Suppressor macrophage (primary cell): ENCODE data around the gene FUT3.
"Not testable (repeated sequence)": the region's sequence is repeated elsewhere in the genome, so short reads cannot be mapped to it uniquely, and the experiment has no call there.

Source experiments
- DNase-seq, 4 experiments: peaks; one replicate each; pipeline ENCODE4 v3.0.0-alpha.2; 2020 to 2022

FUT3 gene

DNA sequence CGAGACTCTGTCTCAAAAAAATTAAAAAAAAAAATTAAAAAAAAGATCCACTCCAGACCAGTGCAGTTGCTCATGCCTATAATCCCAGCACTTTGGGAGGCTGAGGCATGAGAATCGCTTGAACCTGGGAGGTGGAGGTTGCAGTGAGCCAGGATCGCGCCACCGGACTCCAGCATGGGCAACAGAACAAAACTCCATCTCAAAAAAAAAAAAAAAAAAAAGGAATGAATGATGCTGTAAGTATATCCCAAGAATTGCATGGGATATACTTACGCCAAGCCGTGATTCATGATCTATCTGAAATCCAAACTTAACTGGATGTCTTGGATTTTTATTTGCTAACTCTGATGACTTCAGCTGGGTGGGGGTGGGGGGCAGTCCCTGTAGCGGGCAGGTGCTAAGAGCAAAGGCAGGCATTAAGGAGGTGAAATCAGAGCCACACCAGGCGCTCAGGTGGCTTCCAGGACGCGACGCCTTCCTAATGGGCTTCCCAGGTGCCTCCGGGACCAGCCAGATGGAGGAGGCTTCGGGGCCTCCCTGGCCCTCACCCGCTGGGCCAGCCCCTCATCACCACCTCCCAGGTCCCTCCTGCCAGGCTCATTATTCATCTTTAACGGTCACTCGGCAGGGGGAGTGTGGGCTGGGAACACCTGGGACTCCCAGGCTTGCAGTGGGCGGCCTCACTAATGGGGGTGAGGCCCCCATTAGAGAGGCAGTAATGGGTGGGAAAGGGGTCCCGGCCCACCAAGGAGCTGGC lies 30.5 kb upstream of the FUT3 start:
- no peak for DNase-seq

DNA sequence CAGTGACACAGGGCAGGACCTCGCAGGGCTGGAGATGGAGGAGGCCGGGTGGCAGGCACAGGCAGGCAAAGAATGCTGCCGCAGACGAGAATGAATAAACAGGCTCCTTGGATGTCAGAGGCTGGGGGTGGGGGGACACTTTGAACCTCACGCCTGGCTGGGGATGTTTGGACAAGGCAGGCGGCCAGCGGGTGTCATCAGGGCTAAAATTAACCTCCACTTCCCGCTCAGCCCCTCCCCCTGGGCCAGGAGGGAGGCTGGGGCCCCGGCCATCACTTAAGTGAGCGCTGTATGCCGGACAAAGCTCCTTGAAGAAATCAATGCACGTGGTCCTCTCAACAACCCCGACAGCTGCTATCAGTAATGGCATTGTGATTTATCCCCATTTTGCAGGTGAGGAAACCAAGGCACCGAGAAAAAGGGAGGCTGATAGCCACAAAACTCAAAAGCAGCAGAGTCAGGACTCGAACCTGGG lies 29.4 kb upstream of the FUT3 start:
- DNase-seq = no peak

DNA sequence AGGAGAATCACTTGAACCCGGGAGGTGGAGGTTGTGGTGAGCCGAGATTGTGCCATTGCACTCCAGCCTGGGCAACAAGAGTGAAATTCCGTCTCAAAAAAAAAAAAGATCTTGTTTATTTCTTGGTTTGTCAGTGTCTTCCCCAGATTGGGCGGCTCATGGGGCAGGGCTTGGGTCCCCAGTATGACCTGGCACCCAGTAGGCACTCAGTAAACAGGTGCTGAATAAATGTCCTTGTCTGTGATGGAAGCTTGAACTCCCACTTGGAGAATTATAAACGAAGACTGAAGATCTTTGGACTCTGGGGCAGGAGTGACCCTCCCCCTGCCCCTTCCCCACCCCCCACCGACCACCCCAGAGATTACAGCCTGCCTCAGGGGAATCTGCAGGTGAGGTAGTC lies 28.9 kb upstream of the FUT3 start:
- no peak for DNase-seq

DNA sequence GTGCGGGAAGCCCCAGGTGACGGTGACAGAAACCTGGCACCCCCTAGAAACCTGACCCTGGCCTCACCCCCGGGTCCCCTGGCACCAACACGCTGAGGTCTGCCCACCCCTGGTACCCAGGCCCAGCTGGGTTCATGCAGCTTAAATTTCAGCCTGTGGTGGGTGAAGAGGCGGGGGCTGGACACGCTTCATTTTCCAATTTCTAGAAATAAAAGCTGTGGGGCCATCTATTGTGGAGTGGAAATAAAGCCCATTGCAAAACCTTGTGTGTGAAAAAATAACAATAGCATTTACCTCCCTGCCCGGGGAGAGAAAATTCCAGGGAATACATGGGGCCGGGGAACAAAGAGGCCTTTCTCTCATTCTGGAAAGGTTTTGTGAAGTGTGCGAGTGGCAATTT lies 26.6 kb upstream of the FUT3 start:
- no peak for DNase-seq

DNA sequence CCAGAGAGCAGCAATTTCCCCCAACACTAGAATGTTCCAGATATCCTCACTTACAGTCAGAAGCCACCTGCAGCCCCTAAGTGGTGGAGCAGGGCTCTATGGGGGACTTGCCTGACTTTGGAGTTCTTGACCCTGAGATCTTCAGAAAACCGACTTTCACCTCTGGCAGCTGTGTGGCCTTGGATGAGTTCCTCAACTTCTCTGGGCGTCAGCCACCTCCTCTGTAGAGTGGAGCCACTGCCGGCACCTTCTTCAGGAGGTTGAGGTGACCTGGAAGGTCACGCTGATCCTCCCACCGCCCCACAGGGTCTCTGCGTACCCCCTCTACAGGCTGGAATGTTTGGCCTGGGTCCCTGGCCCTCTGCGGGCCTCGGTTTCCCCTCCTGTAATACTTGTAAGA lies 26.2 kb upstream of the FUT3 start:
- no peak for DNase-seq

DNA sequence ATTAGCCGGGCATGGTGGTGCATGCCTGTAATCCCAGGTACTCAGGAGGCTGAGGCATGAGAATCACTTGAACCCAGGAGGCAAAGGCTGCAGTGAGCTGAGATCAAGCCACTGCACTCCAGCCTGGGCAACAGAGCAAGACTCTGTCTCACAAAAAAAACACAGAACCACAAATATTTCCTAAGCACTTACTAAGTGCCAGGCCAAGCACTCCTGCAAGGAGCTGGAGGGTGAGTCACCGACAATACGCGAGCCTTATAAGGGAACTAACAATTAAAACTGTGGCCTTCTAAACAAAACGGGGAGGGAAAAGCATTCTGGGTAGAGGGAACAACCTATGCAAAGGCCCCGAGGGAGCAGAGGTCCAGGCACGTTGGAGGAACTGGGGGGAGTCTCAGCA lies 23.2 kb upstream of the FUT3 start:
- DNase-seq = peak; percentile 38 to 74 (median 66)

DNA sequence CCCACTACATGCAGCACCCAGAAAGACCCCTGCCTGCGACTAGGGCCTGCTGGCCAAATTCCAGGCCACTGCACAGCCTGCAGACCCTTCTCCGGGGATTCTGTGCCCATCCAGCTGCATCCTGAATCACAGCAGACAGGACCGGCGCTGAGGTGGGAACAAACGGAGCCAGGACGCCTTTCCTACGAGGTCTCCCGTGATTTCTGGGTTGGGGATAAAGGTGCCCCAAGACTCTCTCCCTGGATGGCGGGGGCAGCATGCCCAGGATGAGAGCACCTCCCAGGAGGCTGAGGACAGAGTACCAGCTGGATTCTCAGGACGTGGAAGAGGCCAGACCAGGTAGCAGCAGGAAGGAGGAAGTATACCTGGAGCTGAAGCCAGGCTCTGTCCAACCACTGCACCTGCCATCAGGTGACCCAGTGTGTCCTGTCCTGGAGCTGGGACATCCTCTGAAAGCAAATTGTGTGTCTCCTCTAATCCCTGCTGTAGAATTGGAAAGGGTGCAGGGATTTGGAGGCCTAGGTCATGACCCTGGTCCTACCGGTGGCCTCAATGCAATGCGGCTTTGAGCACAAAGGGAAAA lies 22.5 kb upstream of the FUT3 start:
- no peak for DNase-seq

DNA sequence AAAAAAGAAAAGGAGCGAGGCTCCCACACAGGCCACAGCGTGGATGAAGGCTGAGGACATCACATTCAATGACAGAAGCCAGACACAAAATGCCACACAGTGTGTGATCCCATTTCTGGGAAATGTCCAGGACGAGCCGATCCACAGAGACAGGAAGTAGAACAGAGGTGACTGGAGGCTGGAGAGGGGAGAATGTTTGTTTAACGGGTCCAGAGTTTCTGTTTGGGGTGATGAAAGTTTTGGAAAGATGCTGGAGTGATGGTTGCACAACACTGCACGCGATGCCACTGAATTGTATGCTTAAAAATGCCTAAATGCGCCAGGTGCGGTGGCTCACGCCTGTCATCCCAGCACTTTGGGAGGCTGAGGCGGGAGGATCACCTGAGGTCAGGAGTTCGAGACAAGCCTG lies 19.7 kb upstream of the FUT3 start:
- no peak for DNase-seq

DNA sequence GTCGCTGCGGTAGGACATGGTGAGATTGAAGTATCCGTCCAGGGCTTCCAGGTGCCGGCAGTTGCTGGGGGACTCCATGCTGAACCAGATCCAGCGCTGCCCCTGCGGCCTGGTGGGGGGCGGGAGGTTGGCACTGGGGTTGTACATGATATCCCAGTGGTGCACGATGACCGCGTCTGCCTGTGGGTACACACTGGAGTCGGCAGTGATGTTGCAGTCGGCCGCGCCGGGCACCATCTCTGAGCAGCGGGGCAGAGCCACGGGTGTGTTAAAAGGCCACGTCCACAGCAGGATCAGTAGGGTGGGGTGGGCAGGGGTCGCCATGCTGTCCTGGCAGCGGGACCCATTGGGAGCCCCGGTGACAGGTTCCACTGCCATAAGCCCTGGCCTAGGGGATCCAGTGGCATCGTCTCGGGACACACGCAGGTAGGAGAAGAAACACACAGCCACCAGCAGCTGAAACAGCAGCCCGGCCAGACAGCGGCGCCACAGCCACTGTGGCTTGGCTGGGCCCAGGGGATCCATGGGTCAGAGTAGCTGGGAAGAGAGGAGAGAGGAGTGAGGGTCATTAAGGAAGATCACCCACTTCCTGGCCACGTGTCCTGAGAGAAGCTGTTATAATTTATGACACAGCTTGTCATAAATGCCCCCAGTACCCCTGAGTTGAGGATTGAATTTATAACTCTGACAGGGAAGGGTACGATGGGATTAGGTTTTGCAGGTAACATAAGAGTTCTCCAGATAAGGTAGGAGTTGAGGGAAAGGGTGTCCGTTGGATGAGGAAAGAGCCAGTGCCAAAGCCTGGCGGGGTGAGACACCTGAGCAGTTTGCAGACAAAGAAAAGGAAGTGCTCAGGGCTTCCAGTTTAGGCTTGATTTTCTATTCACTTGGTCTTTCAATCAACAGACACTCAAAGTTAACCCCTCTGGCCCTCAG lies 16.2 kb upstream of the FUT3 start:
- DNase-seq = no peak

DNA sequence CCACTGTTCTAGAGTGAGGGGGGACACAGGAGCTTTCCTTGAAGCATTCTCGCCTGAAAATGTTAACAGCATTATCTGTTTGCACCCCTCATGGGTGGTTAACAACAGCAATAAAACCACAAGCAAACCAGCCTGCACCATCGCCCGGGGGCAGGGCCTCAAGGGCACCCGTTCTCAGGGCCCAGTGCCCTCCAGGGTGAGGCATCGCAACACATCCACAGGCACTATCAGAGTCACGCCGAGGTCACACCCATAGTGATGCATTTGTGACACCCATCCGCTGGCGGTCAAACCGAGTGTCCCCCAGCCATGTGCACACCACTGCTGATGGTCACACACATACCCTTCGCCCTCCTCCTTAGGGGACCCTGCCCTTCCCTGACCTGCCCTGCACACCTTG lies 14.5 kb upstream of the FUT3 start:
- DNase-seq = no peak

DNA sequence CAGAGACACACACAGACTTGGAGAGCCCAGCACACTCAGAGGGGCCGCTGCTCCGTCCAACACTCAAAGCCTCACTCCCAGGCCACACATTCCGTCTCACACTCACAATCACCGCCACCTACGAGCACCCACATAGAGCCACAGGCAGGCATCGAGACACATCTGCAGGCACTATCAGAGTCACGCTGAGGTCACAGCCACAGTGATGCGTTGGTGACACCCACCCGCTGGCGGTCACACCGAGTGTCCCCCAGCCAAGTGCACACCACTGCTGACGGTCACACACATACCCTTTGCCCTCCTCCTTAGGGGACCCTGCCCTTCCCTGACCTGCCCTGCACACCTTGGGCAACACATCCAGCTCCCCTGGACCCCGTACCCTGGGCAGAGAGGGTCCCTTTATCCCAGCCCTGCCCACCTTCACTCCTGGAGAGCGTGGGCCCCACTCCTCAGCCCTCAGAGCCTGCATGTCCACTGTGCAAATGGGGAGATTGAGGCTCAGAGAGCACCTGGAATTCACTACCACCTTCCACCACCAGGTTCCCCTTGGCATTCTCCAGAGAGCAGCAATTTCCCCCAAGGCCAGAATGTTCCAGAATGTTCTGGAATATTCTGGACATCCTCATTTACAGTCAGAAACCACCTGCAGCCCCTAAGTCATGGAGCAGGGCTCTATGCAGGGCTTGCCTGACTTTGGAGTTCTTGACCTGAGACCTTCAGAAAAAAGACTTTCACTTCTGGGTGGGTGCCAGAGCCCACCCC lies 13.7 kb upstream of the FUT3 start:
- no peak for DNase-seq

DNA sequence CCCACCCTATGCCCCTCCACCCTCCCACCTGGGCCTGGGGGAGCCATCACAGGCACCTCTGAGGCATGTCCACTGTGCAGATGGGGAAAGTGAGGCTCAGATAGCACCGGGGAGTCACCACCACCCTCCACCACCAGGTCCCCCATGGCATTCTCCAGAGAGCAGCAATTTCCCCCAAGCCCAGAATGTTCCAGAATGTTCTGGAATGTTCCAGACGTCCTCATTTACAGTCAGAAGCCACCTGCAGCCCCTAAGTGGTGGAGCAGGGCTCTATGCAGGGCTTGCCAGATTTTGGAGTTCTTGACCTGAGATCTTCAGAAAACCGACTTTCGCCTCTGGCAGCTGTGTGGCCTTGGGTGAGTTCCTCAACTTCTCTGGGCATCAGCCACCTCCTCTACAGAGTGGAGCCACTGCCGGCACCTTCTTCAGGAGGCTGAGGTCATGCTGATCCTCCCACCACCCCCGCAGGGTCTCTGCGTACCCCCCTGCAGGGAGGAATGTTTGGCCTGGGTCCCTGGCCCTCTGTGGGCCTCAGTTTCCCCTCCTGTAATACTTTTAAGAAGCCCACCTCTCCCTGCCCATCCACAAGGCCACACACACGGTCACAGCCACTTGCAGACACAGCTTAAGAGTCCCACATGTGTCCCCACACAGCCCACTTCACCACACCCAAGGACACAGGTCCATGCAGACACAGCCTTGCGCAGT lies 12.9 kb upstream of the FUT3 start:
- no peak for DNase-seq

DNA sequence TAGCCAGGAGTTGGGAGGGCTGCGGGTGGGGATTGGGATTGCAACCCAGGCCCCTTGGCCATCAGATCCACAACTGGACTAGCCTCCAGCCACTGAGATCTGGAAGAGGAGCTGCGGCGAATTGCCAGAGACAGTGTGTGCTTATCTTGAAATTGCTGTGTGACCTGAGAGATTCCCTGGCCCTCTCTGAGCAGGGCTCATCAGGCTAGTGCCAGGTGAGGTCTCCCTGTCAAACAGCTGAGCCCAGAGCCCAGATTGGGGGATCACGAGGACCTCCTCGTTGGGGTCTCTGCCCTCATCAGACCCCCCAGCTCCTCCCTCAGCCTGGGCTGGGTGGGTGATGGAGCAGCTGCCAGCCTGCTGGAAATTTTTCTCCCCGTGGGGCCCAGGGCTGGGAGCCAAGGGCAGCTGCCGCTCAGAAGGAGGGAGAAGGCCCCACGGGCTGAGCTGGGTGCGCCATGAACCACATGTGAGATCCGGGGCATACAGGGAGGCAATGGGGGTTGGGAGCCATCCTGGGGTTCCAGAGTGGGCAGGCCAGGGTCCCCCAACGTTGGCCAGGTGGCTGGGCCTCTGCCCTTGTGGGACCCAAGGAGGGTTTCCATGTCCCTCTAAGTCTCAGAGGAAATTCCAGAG lies 11.9 kb upstream of the FUT3 start:
- no peak for DNase-seq

DNA sequence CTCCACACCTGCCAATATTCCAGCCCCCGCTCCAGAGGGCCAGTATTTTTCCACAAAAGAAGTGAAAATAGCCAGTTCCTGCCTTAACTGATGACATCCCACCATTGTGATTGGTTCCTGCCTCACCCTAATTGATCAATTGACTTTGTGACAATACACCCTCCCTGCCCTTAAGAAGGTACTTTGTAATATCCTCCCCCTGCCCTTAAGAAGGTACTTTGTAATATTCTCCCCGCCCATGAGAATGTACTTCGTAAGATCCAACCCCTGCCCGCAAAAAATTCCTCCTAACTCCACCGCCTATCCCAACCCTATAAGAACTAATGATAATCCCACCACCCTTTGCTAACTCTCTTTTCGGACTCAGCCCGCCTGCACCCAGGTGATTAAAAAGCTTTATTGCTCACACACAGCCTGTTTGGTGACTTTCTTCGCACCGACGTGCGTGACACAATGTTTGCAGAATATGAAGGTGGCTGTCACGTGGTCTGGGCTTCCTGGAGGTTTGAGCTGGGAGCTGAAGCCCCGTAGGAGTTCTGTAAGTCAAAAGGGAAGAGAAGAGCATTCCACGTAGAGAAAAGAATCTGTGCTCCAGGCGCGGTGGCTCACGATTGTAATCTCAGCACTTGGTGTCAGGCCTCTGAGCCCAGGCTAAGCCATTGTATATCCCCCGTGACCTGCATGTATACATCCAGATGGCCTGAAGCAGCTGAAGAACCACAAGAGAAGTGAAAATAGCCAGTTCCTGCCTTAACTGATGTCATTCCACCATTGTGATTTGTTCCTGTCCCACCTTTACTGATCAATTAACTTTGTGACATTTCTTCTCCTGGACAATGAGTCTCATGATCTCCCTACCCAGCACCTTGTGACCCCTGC lies 6.2 kb upstream of the FUT3 start:
- no peak for DNase-seq

DNA sequence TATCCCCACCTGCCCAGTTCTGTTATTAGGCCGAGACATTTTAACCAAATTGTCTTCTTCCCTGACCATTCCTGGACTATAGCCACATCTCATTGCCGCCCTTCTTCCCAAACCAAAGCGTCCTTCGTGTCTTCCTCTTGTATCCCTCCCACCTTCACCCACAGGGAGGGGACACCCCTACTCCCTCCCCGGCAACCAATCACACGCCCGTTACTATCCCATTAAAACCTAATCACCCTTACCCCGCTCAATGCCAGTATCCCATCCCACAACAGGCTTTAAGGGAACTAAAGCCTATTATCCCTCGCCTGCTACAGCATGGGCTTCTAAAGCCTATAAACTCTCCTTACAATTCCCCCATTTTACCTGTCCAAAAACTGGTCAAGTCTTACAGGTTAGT lies 3.9 kb upstream of the FUT3 start:
- DNase-seq = not testable (repeated sequence)

DNA sequence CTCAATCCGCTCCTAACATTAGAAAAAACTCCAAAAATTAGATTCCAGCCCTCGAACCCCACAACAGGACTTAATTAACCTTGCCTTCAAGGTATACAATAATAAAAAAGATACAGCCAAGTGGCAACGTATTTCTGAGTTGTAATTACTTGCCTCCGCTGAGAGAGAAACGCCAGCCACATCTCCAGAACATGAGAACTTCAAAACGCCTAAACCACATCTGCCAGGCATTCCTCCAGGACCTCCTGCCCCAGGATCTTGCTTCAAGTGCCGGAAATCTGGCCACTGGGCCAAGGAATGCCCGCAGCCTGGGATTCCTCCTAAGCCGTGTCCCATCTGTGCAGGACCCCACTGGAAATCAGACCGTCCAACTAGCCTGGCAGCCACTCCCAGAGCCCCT lies 2.9 kb upstream of the FUT3 start:
- not testable (repeated sequence) for DNase-seq

DNA sequence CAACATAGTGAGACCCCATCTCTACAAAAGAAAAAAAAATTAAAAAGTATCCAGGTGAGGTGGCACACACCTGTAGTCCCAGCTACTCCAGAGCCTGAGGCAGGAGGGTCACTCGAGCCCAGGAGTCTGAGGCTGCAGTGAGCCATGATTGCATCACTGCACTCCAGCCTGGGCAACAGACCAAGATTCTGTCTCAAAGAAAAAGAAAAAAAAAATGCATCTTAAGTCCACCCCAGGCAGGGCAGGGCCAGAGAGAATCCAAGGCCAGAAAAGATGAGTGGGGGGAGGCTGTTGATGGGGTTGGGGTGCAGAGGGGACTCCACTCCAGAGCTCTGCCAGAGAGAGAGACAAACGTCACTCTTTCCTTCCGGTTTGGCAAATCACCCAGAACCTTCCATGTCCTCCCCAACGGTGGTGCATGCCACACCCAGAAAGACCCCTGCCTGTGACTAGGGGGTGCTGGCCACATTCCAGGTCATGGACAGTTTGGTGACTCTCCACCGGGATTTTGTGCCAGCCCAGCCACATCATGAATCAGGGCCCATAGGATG lies 431 bp downstream of the FUT3 start:
- no peak for DNase-seq

DNA sequence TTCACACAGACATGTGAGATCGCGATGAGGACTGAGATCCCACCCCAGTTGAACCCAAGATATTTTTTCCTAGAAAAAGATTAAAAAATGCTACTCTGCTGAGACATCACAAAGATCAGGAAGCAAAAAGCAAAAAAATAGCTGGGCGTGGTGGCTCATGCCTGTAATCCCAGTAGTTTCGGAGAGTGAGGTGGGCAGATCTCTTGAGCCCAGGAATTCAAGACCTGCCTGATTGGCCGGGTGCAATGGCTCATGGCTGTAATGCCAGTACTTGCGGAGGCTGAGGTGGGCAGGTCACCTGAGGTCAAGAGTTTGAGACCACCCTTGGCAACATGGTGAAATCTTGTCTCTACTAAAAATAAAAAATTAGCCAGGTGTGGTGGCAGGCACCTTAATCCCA lies 1.1 kb downstream of the FUT3 start:
- DNase-seq = no peak

DNA sequence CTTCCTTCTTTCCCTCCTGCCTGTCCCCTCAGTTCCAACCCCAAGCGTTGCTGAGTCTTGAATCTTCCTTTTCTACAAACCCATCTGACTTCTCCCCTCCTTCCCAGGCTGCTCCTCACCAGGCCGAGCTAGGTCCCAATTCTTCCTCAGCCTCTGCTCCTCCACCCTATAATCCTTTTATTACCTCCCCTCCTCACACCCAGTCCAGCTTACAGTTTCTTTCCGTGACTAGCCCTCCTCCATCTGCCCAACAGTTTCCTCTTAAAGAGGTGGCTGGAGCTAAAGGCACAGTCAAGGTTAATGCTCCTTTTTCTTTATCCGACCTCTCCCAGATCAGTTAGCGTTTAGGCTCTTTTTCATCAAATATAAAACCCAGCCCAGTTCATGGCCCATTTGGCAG lies 2.6 kb downstream of the FUT3 start:
- not testable (repeated sequence) for DNase-seq

DNA sequence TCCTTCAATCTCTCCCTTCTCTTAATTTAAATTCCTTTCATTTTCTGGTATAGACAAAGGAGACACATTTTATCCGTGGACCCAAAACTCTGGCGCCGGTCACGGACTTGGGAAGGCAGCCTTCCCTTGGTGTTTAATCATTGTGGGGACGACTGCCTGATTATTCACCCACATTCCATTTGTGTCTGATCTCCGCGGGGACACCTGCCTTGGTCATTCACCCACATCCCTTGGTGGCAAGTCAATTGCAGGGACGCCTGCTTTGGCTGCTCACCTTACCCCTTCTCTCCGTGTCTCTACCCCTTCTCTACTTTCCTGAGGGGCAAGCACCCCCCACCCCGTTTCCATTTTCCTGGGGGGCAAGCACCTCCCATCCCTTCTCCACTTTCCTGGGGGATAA lies 3.4 kb downstream of the FUT3 start:
- not testable (repeated sequence) for DNase-seq
